Glomerular visceral epithelial cell (primary cell): ENCODE measurements around the gene CCL11.

Experiments used
- DNase-seq: peaks from one replicate; pipeline ENCODE4 v3.0.0-alpha.2; 2016; ENCODE audit errors: extremely low spot score

The CCL11 gene

DNA sequence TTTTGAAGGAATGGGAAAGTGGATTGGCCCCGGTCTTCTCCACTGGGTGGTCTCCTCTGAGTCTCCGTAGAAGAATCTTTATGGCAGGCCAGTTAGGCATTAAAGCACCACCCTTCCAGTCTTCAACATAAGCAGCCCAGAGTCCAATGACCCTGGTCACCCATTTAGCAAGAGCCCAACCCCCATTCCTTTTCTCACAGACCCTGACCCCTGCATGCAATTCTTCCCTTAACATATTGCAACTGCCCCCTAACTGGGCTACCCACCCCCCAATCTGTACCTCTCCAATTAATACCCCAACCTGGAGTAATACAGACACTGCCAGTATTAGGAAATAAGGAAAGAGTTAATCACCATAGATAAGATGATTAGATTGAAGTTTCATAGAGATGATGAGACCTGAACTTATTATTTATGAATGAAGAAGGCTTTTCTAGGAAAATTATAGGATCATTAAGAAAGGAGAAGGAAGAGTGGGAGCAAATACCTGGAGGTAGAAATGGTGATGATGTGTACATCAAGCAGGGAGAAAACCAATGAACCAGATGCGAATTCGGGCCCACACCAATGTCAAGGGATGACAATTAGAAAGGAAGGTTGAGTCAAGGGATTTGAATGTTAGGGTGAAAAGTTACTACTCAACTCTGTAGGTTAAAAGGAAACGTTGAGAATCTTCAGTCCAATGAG, 28.1 kb upstream of the CCL11 start:
- no peak for DNase-seq

DNA sequence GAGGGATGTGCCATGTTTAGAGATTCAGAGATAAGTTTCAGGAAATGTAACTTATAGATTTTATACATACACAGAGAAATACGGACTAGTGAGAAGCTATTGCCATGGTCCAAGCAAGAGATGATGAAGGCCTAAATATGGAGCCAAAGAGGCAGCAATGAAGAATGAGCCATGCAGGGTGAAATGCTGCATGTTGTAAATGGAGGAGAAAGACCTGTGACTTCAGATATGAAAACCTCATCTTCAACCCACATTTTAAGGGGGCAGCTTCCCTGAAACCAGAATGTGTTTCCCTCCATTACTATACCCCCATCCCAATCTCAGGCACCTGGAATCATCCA, 27.6 kb upstream of the CCL11 start:
- DNase-seq, result no peak

DNA sequence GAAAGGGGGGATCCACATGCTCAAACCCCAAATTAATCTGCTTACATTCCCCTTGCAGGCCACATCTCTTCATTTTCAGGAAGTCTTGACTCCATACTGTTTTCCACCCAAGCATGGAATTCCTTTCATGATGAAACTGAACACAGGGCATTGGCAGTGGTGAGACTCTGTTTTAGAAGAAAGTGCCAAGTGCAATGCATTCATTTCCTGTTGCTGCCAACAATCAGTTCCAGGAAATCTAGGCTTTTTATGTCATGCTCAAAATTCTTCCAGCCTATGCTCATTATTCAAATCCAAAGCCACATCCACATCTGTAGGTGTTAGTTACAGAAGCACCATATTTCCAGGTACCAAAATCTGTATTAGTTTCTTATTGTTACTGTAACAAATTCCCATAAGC, 26.4 kb upstream of the CCL11 start:
- no peak for DNase-seq

DNA sequence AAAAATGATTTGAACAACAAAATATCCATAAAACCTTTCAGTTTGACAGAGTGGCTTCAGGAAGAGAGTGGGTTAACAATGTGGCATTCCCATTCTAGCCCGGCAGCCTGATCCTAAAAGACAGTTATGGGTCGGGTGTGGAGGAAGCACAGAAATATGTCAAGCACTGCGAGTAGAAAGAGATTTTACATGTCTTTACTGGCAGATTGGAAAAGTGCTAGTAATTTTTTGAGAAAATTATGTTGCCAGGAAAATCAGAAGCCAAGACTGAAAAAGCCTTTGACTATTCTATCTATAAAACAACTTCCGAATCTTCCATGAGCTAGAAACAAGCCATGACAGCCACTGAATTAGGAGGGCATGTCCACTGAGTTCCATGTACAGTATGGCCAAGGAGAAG, 24.7 kb upstream of the CCL11 start:
- DNase-seq, result no peak

DNA sequence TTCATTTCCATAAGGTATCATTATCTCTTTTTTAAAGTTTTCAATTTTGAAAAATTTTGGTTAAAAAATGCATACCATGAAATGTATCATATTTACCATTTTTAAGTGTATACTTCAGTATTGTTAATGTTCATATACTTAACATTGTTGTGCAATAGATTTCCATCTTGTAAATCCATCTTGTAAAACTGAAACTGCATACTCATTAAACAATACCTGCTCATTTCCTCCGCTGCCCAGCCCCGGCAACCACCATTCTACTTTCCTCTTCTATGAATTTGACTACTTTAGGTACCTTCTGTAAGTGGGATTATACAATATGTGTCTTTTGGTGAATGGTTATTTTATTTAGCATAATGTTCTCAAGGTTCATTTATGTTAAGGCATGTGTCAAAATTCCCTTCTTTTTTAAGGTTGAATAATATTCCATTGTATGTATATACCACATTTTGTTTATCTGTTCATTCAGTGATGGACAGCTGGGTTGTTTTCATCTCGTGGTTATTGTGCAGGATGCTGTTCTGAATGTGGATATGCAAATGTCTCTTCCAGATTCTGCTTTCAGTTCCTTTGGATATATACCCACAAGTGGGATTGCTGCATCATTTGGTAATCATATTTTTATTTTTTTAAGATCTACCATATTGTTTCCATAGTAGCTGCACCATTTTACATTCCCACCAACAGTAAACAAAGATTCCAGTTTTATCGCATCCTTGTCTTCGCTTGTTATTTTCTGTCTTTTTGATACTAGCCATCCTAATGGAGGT, 23.8 kb upstream of the CCL11 start:
- DNase-seq, result no peak

DNA sequence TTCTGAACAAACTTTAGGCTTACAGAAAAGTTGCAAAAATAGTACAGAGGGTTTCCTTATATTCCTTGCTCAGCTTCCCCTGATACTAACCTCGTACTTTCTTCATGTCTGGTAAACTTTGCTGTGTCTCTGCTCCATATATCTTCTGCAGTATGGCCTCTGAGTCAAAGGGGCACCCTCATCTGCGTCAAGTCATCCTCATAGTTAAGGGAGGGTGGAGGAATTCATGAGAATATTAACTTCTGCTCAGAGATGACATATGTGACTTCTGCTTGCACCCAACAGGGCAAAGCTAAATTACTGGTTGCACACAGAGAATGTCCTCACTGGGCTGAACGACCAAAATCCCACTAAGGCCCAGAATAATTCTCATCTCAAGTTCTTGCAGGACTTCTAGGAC, 19.8 kb upstream of the CCL11 start:
- DNase-seq, result no peak

DNA sequence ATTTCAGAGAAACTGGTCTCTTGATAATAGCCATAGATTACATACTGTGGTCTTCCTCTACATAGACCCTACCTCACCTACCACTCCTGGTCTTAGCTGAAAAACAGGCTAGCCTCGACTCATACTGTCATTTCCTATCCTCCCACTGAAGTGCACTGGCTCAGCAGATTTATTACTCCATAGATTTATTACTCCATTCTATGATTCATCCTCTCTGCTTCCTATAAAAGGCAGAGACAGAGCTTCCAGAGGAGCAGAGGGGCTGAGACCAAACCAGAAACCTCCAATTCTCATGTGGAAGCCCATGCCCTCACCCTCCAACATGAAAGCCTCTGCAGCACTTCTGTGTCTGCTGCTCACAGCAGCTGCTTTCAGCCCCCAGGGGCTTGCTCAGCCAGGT, 15.6 kb upstream of the CCL11 start, which contains the start of gene CCL7:
Gene CCL7, plus strand, starts transcription at position 253 of the 400 bp plus-strand sequence. Its CDS starts 70 bp downstream, at position 323.
- DNase-seq, result no peak

DNA sequence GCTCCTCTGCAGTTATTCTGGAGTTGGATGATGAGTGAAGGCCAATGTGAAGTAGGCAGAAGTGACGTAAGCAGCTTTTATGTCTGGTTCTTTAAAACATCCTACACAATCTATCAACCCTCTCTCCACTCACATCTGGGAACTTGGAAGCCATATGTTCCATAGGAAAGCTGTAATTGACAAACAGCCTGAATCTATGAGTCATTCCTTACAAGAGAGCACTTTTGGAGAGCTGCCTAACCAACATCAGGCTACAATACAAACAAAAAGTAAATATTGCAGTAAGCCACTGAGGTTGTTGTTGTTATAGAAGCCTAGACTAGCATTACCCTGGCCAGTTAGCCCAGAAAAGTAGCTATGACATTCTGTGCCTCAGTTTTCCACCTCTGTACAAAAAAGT, 9.7 kb upstream of the CCL11 start:
- DNase-seq, result no peak

DNA sequence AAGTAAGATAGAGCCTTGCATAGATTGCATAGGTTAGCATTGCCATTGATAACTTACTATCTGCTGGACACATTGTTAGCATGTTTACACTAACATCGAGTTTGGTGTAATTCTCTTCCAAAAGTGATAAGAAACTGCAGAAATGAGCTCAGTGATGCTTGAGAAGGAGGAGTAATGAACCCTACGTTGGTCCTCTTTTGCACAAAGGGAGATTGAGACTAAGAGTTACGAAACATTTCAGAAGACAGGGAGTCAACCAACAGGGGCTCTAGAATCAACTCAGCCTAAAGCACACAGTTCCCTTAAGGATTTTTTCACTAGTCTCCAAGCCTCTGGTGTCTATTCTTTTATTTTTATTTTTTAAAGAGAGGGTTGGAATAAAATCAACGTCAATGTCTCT, 8.7 kb upstream of the CCL11 start:
- no peak for DNase-seq

DNA sequence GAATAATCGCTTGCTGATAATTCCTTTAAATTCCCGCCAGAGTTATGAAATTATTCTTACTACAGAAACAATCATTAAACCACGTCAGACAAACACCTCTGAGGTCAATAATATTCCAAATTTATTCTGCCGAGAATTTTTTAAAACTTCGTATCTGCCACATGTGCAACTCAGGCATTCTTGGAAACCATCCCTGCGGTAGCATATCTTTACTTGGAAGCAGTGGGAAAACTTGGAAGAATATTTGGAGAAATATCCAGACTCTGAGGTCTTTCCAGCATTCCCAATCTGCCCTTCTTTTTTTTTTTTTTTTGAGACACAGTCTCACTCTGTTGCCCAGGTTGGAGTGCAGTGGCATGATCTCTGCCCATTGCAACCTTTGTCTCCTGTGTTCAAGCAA, 2.0 kb upstream of the CCL11 start:
- no peak for DNase-seq

DNA sequence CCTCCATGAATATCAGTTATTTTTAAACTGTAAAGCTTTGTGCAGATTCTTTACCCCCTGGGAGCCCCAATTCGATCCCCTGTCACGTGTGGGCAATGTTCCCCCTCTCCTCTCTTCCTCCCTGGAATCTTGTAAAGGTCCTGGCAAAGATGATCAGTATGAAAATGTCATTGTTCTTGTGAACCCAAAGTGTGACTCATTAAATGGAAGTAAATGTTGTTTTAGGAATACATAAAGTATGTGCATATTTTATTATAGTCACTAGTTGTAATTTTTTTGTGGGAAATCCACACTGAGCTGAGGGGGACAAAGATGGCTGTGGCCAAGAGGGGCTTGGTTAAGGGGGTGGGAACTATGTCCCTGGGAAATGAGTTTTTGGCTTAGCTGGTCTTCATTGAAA, 2.3 kb downstream of the CCL11 start:
- no peak for DNase-seq

DNA sequence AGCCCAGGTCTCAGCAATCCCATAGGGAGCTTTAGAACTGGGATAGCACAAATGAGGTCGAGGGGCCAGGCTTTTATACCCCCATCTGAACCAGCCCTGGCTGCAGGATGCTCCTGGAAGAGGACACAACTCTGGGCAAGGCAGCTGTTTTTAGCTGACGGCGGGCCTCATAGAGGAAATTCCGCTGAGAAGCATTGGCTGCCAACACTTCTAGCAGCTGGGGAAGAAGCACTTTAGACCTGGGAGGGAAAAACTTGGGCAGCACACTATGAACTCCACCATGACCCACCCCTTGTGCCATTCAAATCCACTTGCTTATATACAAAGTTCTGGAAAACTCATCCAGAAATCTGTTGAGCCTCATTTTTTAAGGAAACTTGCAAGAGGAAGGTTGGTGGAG, 5.0 kb downstream of the CCL11 start:
- DNase-seq, result no peak

DNA sequence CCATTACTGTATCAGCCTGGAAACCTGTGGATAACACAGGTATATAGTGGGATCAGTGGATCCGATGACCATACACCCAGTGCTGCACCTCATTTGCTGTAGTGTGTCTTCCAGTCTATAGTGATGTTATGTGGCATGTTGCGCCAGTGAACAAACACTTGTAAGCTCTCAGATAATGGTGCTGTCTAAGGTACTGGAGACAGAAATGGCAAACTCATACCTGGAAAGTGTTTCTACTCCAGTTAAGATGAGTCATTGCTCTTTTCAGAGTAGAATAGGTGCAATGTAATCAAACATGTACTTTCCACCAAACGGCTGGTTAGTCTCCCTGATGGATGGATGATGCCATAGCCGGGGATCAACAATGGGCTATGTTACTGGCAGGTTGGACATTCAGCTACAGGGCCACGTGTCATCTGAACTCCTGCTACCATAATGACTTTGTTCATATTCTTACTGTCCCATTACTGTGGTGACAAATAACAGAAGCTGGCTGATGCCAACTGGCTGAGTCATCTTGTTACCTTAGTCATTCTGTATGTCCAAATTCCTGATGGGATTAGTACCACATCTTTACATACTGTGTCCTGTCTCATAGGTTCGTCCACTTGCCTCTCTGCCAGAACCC, 6.3 kb downstream of the CCL11 start:
- no peak for DNase-seq

DNA sequence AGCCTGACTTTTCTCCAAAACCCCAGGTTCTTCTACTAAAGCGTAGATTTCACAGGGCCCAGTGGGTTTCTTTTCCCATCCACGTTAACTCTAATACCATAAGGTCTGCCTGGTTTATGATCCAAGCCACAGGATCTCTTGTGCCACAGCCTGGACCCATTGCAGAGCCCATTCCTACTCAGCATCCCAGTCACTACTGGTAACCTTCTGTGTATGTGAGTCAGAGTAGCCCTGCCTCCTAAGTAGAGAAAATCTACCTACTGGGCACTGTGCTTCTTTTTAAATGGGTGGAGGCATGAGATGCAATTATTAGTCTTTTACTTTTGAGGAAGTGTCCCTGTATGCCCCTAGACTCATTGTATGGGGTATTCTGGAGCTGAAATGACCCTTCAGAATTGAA, 13.5 kb downstream of the CCL11 start:
- no peak for DNase-seq

DNA sequence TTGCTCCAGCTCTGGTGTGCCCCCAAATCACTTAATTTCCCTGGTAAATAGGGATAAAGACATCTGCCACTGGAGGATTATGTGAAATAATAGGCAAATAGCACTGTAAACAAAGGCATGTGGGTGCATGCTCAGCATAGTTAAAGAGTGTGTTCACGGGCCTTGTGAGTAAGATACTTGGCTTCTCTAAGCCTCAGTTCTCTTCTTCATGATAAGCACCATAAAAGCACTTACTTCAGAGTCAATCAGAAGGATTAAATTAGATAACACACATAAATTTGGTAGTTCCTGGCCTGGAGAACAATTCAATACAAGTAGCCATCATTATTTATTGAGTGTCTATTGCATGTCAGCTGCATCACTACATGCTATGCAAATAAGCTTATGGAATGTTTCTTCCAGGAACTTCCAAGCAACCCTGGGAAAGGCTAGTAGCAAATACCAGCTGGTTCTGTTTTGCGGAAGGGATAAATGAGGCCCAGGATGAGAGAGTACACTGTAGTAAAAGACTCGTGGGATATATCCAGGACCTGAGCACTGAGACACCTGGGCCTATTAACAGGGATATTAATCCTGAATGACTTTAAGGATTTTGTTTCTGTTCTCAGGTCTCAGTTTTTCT, 14.5 kb downstream of the CCL11 start:
- DNase-seq, result no peak

DNA sequence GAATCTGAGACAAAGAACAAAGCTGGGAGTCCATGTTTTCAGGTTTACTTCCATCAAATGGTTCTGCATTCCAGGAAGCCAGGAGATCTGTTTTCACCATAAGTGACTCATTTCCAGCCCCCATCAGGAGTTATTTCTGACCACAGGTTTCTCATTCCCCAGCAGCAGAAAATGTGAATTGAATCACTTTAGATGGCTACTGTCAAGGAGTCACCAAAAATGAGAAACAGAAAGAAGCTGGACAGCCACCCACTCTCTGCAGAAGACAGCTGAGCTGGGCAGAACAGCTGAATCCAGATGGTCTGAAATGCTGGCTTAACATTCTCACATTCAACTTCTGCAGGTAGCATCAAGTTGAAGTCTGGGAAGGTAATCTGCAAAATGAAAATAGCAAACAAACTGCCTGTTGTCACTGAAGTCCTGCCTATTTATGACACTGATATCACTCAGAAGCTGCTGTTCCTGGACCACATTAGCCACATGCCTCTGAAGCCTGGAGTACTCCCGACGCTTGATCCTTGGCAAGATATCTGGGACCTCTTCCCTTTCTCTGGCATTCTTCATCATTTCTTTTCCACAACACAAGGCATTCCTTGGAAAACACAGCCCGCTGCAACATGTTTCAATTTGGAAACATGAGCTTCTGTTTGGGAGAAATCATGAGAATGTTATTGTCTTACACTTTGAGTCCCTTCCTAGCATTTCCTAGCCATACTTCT, 15.3 kb downstream of the CCL11 start:
- DNase-seq, result peak; percentile 61

DNA sequence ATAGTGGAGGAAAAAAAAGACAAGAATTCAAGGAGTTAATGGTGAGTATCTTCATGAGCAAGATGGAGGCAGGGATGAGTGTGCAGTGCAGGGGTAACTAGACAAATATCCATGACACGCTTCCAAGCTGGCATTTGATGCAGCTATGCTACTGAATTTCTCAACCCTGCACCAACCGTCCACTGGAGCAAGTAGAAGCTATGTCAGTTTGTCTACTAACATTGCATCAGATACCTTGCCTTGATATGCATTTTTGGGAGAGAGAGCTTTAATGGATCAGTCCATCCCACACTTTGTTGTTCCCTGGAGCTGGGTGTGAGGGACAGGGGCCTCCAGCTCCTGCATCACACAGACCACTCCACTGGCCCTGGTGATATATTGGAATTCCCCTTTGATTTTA, 16.4 kb downstream of the CCL11 start:
- no peak for DNase-seq

DNA sequence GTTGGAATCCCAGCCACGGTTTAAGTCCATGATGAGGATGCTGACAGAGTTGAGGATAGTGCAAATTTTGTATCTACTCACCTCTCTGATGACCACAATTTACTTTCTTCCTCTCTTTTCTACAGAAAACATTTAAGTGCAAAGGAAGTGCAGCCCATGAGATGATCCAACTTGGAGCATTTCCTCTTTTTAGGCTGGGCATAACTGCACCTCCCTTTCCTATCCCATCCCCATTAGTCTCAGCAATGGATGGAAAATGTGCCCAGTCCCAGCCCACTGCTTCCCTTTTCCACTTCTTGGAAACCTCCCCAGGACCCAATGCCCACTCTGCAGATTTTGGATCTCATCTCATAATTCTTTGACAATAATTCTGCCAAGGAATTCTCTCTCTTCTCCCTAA, 17.1 kb downstream of the CCL11 start:
- no peak for DNase-seq

DNA sequence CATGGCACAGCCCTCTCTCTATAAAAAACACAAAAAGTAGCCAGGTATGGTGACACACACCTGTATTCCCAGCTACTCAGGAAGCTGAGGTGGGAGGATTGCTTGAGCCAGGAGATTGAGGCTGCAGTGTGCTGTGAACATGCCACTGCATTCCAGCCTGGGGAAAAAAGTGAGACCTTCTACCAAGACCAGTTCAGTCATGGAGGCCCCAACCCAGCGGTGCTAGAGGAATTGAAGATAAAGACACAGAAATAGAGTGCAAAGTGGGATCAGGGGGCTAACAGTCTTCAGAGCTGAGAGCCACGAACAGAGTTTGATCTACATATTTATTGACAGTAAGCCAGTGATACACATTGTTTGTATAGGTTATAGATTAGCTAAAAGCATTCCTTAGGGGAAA, 18.1 kb downstream of the CCL11 start:
- DNase-seq, result no peak

DNA sequence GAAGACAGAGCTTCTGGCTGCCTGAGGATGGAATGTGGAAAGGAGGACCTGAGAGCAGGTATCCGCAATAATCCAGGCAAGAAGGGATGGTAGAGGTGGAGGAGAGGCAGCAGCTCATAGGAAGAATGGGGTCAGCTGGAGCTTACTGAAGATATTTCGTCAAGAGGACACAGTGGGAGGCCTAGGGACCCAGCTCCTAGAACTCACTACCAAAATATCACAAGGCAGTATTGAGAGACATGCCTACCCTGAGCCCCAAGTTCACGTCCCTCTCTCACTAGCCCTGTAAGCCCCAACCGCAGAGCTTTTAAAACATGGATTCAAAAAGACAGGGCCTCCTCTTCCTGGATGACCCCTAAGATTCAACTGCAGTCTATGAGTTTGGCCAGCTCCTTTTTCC, 19.5 kb downstream of the CCL11 start:
- DNase-seq, result no peak

DNA sequence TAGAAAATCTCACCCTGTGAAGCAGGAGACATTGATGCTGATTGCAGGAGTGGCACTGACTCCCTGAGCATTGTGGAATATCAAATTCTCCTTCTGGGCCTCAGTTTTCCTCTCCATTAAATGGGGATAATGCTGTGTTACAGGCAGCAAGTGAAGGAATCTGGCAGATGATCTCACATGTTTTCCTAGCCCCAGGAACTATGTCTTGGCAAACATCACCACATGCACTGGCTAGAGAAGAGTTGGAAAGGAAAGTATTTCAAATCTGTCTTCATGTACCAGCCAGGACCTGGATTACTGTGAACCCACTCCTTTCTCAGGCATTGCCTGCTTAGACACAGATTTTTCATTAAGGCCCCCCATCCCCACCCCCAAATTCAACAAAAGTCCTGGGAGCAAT, 20.1 kb downstream of the CCL11 start:
- no peak for DNase-seq

DNA sequence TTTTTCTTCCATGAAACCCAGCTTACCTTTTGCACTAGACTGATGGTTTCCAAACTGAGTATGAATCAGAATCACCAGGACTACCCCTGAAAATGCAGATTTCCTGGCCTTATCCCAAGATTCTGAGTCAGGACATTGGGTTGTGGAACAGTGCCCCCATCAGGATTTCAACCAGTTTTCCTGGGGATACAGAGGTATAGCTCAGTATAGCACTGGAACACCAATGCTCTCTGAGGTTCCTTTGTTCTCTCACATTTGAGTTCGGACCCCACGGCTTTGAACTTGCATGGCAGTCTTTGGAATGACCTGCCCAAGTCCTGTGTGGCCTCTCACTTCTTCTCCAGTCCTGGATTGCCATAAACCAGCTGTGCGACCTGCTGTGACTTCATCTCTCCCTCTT, 20.9 kb downstream of the CCL11 start:
- DNase-seq, result no peak
